Measurements from ENCODE around the gene PNMA6E.

Gene PNMA6E

GRCh38 chrX:153426204-153426603 is 25.1 kb upstream of the PNMA6E start:
- Histone ChIP-seq H4K20me1 (ENCODE audit: insufficient read depth, low read length) (no peaks in the 10 kb centered on the region), H3K4me2 (ENCODE audit: insufficient read depth, low read length) (no peak overlapping the region), H3K4me1 (ENCODE audit: insufficient read depth, low read length) (no peaks in the 10 kb centered on the region), H3K79me2 (ENCODE audit: insufficient read depth, low read length) (no peaks in the 10 kb centered on the region), H3K27me3 (ENCODE audit: insufficient read depth, low read length, poor library complexity) (no peaks in the 10 kb centered on the region), H2AFZ (ENCODE audit: low read depth, low read length) (no peak overlapping the region), H3K9ac (ENCODE audit: low read depth, low read length) (no peak overlapping the region), H3K36me3 (ENCODE audit: insufficient read depth, low read length) (no peaks in the 10 kb centered on the region), H3K27ac (ENCODE audit: low read length) (no peak overlapping the region), H3K4me3 (ENCODE audit: low read depth in 1 of 2, low read length in 2 of 2) (no peak overlapping the region), H3K9me3 (ENCODE audit: insufficient read depth, low read length, severe bottlenecking) (no peaks in the 10 kb centered on the region)
- no peak for TF ChIP-seq EZH2 (IDR thresholded peaks at IDR 0.05; ENCODE audit: borderline replicate concordance, low read depth, low read length, severe bottlenecking)
- TF ChIP-seq CTCF (IDR thresholded peaks at IDR 0.05; ENCODE audit: borderline replicate concordance, extremely low read depth, low read length, poor library complexity, severe bottlenecking), result no peak
- DNase-seq (no peak), ATAC-seq (ENCODE audit: insufficient read depth, low read depth) (no peak)

- H3K4me3 ChIP-seq (ENCODE audit: low read depth in 1 of 2, low read length in 2 of 2), result no peak overlapping the region
- TF ChIP-seq EZH2 (IDR thresholded peaks at IDR 0.05; ENCODE audit: borderline replicate concordance, low read depth, low read length, severe bottlenecking) (no peak), CTCF (IDR thresholded peaks at IDR 0.05; ENCODE audit: borderline replicate concordance, extremely low read depth, low read length, poor library complexity, severe bottlenecking) (no peak)
- no peaks in the 10 kb centered on the region for H4K20me1 ChIP-seq (ENCODE audit: insufficient read depth, low read length)
- no peaks in the 10 kb centered on the region for H3K79me2 ChIP-seq (ENCODE audit: insufficient read depth, low read length)
- no peak for ATAC-seq (ENCODE audit: insufficient read depth, low read depth)
- DNase-seq, result no peak
- no peaks in the 10 kb centered on the region for H3K9me3 ChIP-seq (ENCODE audit: insufficient read depth, low read length, severe bottlenecking)
- H2AFZ ChIP-seq (ENCODE audit: low read depth, low read length), result no peak overlapping the region
- H3K36me3 ChIP-seq (ENCODE audit: insufficient read depth, low read length), result no peaks in the 10 kb centered on the region
- H3K27me3 ChIP-seq (ENCODE audit: insufficient read depth, low read length, poor library complexity), result no peaks in the 10 kb centered on the region
- H3K27ac ChIP-seq (ENCODE audit: low read length), result no peak overlapping the region
- no peak overlapping the region for H3K4me2 ChIP-seq (ENCODE audit: insufficient read depth, low read length)
- no peak overlapping the region for H3K9ac ChIP-seq (ENCODE audit: low read depth, low read length)
- no peaks in the 10 kb centered on the region for H3K4me1 ChIP-seq (ENCODE audit: insufficient read depth, low read length)
Measured at GRCh38 chrX:153423652-153424051, 22.5 kb upstream of the PNMA6E start.

DNA sequence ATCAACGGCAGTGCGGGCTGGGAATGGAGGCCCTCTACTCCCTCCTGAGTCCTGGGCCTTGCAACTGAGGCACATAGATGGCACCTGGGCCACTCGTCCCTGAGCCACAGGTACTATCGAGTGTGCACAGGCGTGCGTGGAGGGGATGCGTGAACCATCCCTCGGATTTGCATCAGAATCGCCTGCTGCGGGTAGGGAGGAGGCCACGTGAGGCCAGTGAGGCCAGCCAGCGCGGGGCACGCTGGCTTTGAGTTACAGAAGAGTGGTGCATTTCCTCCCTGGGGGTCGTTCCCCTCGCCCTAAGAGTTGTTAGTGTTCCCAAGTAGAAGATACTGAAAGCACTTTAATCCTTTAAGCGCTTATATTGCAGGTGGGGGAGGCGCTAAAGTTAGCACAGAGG is 20.7 kb upstream of the PNMA6E start:
- Histone ChIP-seq H3K27me3 (ENCODE audit: insufficient read depth, low read length, poor library complexity) (peaks cover 3% of the 10 kb centered on the region), H3K9ac (ENCODE audit: low read depth, low read length) (no peak overlapping the region), H3K27ac (ENCODE audit: low read length) (no peak overlapping the region), H3K79me2 (ENCODE audit: insufficient read depth, low read length) (no peaks in the 10 kb centered on the region), H3K4me1 (ENCODE audit: insufficient read depth, low read length) (no peaks in the 10 kb centered on the region), H3K36me3 (ENCODE audit: insufficient read depth, low read length) (no peaks in the 10 kb centered on the region), H4K20me1 (ENCODE audit: insufficient read depth, low read length) (no peaks in the 10 kb centered on the region), H3K4me3 (ENCODE audit: low read depth in 1 of 2, low read length in 2 of 2) (no peak overlapping the region), H3K9me3 (ENCODE audit: insufficient read depth, low read length, severe bottlenecking) (no peaks in the 10 kb centered on the region), H2AFZ (ENCODE audit: low read depth, low read length) (no peak overlapping the region), H3K4me2 (ENCODE audit: insufficient read depth, low read length) (no peak overlapping the region)
- DNase-seq, result no peak
- TF ChIP-seq CTCF (IDR thresholded peaks at IDR 0.05; ENCODE audit: borderline replicate concordance, extremely low read depth, low read length, poor library complexity, severe bottlenecking), result no peak
- TF ChIP-seq EZH2 (IDR thresholded peaks at IDR 0.05; ENCODE audit: borderline replicate concordance, low read depth, low read length, severe bottlenecking), result no peak
- ATAC-seq (ENCODE audit: insufficient read depth, low read depth), result no peak
